ENCODE data around the gene PER1. TPM values are rescaled to one million over a fixed set of nuclear protein-coding genes. Genes with fewer than 3 reads are reported as not detected.

The PER1 gene
- total and polyA plus RNA-seq, 2 of the 8 experiments (the other 6 are each of a cell fraction or from before 2014, with no cell fraction given) = 9.6 to 38.0 TPM

GRCh38 chr17:8176197-8176940 lies 24.2 kb upstream of the PER1 start, which contains the start of gene TMEM107 (continued):
- TF ChIP-seq RBBP5 (IDR thresholded peaks at IDR 0.05; ENCODE audit: borderline replicate concordance, low read depth, low read length) (0 out of 2 replicates have a peak, but pooled peaks have one; percentile 74), TAF1 (IDR thresholded peaks at IDR 0.05; ENCODE audit: low read depth, low read length) (peak; percentile 80), YY1 (IDR thresholded peaks at IDR 0.05; ENCODE audit: low read depth, low read length) (no peak), E2F6 (IDR thresholded peaks at IDR 0.05) (peak; percentile 46), SIRT6 (IDR thresholded peaks at IDR 0.05; ENCODE audit: low read length) (no peak), BRCA1 (IDR thresholded peaks at IDR 0.05; ENCODE audit: low read depth, low read length) (peak; percentile 83), SIN3A (conservative IDR thresholded peaks at IDR 0.05 in 1 of 2, IDR thresholded peaks at IDR 0.05 in 1 of 2; ENCODE audit: low read depth in 1 of 2, low read length in 2 of 2) (peak; percentile 79 to 90; a peak in 2 of 4 replicates), CHD2 (IDR thresholded peaks at IDR 0.05; ENCODE audit: low read length) (peak; percentile 96), TBP (IDR thresholded peaks at IDR 0.05; ENCODE audit: low read depth, low read length) (peak; percentile 67), MAX (IDR thresholded peaks at IDR 0.05) (peak; percentile 9; the same call in 1 of the 2 replicates), ASH2L (IDR thresholded peaks at IDR 0.05; ENCODE audit: low read length) (peak; percentile 43), EP300 (IDR thresholded peaks at IDR 0.05; ENCODE audit: borderline replicate concordance in 1 of 2, low read depth in 2 of 2, low read length in 2 of 2) (no peak), POLR2AphosphoS5 (IDR thresholded peaks at IDR 0.05; ENCODE audit: low read depth, low read length) (0 out of 2 replicates have a peak, but pooled peaks have one; percentile 15), POLR2A (IDR thresholded peaks at IDR 0.05; ENCODE audit: control extremely low read depth in 1 of 2, low read depth in 2 of 2, low read length in 2 of 2) (peak in 1 of 2 experiments; percentile 84; a peak in 2 of 3 replicates)

Measured in H1 (cell line).